Amniotic stem cell (primary cell): Measurements from ENCODE around the gene ANKS1B.
A peak's percentile ranks its signal among the peaks of the same experiment; 100 is the strongest.

Experiments
- DNase-seq: peaks from one replicate; lab custom pipeline; 2025; lab: John Stamatoyannopoulos, UW

ANKS1B gene

DNA sequence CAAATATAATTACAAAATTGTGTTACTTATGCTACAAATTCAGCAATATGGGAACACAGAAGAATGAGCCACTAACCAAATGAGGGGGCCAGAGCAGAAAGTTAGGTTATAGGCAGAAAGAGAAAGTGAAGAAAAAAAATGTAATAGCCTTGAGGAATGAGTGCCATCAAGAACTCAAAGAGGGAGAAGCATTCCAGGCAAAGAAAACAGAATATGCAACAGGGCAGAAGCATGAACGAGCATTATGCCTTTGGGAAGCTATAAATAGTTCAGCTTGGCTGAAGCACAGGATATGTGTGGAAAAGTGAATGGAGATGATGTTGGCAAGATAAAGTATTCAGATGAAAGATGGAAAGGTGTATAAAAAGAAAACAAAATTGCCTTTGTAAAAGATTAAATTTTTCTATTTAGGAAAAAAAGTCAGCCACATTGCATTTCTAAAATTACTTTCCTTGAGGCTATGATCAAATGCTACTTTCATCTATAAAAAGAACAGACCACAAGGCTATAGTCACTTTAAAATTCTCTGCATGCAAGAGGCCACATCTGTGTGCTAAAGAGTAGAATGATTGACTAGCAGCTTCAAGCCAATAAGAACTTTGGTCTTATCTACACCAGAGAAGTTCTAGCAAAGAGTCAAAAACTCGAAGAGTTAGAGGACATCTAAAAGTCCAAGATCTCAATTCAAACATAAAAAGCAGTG, 530.7 kb downstream of the ANKS1B start:
- no peak for DNase-seq

DNA sequence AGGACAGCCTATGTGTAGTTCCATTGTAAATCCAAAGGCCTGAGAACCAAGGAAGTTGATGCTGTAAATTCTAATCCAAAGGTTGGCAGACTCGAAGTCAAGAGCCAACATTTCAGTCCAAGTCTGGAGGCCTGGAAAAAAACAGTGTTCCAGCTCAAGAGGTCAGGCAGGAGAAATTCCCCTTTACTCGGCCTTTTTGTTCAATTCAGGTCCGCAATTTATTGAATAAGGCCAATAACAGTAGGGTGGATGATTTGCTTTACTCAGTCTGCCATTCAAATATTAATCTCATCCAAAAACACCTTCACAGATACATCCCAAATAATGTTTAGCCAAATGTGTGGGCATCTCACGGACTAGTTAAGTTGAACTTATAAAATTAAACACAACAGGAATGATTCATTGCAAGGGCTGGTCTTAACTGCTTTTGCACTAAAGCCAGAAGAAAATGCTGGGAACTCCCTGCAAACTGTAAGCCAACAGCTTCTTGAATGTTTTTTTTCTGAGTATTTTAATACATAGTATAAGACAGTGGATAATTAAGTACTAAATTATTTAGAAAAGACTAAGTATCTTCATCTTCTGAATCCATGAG, 534.6 kb downstream of the ANKS1B start:
- no peak for DNase-seq

DNA sequence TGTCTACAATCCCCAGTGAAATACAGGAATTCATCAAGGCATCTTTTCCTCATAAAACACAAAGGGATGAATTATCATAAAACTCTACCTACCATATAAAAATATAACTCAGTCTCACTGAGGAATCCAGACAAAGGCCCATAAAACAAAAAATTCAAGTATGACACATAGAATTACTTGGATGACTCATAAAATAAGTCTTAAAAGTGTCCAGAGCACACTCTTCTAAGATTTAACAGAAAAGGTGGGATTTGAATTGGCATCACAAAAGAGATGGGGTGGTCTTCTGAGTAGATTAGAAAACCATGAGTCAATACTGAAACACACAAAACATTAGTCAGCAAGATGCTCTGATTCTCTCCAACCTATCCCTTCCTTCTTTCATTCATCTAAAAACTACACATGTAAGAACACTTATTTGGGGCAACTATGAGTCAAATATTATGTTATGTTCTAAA, 539.8 kb downstream of the ANKS1B start:
- no peak for DNase-seq

DNA sequence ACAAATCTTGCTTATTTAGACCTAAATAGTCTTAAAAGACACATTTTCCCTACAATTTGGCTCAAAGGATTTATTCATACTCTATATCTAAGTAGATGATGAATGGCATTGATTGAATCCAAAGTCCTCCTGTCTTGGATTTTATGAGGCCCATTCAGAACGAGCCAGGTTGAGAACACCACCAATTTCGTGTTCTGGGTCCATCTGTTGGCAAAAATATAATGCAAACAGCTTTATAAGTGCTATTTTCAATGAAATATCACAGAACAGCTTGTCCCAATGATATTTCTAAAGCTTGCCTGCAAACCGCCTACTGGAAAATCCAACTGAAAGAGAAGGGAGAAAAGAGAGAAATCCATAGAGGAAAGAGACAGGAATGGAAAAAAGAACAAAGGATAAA, 542.0 kb downstream of the ANKS1B start:
- DNase-seq, result no peak

DNA sequence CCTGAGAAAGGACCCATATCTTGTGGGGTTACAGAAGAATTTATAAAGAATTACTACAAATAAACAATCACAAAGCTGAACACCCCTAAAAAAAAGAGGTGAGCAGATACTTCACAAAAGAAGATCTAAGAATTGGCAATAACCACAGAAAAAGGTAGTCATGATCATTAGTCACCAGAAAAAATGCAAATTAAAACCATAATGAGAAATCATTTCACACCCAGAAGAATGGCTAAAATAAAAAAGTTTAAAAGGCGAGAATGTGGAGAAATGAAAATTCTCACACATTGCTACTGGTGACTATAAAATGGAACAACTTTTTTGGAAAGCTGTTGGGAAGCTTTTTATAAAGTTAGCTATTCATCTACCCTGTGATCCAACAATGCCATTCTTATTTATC, 545.3 kb downstream of the ANKS1B start:
- no peak for DNase-seq

DNA sequence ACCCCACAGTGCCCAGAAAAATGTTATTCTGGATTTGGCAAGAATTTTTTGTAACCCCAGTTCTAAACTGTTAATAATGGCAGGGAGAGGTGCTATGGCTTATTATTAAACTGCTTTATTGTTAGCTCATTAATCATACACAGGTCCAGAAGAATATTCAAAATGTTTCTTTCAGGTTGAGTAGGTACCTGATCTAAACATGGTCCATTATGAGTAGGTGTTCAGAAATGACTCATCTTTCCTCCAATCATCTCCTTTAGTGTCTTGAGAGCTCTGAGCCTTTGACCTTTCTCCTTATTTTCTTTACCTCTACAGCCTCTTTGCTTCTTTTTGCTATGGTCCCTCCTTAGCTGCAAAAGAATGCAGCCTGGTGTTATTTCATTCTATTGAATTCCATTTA, 548.2 kb downstream of the ANKS1B start:
- no peak for DNase-seq

DNA sequence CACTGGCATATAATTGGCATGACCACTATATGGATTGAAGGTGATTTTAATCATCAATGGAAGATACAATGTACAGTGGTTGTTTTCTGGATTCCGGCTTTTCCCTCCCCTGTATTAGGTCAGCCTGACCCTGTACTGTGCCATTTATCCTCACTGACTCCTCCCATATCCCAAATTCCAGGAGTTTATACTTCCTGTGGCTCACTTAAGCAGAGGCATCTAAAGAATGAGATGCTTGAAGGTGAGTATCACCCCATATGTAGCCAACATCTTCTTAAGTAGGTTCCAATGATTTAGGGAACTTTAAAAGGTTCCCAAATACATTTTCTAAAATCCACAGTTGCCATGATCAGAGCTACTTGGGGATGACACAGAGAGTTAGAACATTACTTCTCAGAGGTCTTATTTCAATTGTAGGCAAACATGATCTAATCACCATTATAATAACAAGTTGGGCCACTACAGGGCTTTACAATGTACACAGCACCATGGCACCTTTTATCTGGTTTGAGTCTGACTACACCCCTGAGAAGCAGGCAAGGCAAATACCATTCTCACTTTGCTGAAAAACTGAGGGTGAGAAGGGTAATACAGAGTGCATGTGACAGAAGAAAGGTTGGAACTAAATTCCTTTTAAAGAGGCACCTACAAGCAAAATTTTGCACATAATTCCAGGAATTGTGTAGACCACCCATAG, 549.5 kb downstream of the ANKS1B start:
- DNase-seq, result no peak

DNA sequence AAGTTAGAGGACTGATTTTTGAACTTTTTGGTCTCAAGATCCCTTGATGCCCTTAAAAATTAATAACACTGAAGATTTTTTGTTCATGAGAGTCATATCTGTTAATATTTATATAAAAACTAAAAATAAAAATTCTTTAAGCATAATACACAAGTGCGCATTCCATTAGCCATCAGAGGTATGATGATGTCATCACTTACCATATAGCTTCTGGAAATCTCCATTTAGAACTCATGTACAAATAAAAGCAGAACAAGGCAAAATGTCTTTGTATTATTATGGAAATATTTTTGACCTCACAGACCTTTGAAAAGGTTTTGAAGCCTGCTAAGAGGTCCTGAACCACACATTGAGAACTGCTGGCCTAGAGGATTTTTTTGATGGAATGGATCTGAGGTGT, 551.6 kb downstream of the ANKS1B start:
- no peak for DNase-seq

DNA sequence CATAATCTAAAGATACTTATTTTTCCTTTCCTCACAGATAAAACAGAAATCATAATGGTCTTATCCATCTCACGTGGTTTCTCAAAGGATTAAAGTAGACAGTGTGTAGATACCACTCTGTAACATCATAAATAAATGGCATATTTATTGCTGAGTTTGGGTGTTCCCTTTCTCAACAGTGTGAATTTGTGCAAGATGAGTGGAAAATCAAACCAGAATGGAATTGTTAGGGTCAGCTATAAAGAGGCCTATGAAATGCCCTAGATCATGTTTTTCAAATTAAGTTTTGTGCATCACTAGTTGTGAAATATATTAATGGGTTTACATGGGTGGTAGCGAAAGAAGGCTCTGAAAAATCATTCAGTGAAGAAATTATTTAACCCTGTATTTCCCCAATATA, 553.5 kb downstream of the ANKS1B start:
- DNase-seq, result no peak

DNA sequence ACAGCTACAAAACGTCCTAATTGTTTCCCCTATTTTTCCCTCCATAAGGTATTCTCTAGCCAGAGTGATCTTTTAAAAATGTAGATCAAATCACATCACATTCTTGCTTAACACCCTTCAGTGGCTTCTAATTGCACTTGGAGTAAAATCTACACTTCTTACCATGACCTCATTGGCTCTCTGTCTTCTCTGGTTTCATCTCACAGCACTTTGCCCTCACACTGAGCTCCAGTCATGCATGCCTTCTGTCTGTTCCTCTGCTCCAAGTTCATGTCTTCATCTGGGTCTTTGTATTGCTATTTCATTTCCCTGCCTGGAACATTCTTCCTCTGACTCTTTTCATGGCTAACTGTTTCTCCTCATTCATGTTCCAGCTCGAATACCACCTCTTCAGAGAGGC, 557.6 kb downstream of the ANKS1B start:
- DNase-seq, result no peak

DNA sequence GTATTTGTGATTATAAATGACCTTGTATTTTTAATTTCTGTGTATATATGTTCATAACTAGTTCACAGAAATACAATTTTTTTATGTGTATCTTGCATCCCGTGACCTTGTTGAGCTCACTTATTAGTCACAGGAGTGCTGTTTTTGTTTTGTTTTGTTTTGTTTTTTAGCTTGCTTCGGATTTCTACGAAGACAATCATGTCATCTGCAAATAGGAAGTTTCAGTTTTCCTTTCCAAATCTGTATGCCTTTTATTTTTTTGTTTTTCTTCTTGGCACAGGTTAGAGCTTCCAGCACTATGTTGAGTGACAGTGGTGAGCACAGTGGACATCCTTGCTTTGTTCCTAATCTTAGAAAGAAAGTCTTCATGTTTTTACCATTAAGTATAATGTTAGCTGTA, 566.4 kb downstream of the ANKS1B start:
- no peak for DNase-seq

DNA sequence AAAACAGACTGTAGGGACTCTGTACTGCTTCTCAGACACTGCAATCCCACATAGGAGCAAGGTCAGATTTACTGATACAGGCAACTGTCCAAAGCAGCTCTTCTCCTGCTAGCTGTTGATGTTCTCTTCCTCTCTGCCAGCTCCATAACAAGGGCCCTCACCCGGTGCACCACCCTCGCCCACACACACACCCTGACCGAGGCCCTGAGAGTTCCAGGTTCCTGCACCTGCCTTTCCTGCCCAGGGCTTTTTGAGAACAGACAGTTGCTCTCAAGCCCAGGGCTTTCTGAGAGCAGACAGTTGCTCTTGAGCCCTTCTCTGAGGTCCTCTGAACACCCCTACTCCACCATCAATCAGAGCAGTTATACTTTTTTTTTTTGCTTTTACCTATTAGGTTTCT, 571.0 kb downstream of the ANKS1B start:
- DNase-seq, result no peak

DNA sequence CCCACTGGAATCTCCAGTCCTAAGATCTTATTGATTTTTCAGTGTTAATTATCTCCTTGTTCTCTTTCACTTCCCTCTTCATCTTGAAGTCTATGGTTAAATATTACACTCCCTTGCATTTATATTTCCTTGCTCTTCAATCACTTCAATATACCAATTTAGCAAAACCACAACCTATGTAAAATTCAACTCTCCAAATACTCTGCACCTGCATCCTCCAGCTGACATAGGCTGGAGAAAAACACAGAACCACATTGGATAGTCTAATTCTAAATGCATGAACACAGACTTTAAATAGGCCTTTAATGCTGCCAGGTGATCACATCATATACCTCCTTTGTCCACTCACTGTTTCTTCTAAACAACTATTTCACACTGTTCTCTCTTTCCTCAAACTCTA, 591.0 kb downstream of the ANKS1B start:
- no peak for DNase-seq

DNA sequence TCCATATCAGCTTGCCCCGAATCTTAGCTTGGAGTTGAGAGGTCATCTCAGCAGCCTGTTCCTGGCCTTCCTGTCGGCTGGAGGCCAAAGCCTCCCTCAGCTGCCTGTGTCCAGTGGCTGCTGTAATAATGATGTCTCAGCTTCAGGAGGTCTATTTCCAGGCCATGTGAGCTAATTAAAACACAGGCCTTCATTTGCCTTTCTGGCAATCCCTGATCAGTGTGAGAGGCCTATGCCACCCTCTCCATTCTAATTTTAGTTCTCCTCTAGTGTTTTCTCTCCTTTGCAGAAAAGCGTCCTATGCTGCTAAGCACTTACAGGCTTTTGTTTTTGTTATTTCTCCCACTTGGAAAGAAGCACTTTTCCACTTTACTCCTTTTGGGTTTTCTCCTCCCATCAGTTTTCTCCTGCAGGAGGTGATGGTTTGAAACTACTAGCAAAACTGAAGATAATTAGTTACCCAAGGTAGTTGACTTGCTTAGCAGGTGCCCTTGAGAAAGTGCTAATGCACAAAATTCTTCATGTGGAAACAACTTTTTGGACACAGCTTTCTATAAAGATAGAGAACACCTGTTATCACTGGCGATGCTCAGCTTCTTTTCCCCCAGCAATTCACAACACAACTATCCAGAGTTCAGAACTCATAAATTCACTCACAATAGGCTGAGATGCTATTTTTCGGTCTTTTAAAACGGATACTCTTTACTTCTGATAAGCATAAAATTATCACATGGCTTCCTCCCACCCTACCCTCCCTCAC, 592.5 kb downstream of the ANKS1B start:
- DNase-seq, result no peak

DNA sequence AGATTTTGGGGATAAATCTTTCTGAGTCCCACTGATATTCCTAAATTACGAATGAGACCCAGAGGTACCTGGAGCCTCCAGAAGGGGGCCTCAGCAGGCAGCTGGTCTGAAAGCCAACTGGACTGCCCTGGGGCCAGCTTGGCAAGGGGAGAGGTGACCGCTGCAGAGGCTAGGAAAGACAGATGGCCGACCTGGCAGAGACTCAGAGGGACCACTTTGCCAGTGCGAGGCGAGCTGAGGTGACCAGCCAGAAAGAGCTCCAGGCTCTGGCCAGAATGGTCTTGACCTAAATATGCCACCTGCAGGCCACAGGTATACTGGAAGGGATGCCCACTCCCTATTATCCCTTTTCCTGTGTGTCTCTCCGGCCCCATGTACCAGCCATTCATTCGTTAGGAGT, 594.0 kb downstream of the ANKS1B start:
- DNase-seq, result no peak

DNA sequence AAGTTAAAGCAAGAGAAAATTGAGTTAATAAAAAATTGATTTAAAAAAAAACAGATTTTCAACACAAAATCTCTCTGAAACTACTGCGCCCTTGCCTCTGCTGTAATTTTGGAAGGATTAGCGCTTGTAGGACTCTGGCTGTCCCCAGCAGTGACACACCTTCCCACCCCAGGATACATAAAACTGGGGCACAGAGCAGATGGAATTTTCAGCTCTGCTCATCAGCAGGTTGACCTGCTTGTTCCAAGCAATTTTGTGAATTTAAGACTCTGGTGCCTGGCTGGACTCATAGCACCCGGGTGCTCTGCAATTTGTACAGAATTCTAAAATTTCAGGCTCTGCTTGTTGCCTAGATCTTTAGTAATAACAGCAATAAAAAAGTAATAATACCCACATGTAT, 595.0 kb downstream of the ANKS1B start:
- no peak for DNase-seq

DNA sequence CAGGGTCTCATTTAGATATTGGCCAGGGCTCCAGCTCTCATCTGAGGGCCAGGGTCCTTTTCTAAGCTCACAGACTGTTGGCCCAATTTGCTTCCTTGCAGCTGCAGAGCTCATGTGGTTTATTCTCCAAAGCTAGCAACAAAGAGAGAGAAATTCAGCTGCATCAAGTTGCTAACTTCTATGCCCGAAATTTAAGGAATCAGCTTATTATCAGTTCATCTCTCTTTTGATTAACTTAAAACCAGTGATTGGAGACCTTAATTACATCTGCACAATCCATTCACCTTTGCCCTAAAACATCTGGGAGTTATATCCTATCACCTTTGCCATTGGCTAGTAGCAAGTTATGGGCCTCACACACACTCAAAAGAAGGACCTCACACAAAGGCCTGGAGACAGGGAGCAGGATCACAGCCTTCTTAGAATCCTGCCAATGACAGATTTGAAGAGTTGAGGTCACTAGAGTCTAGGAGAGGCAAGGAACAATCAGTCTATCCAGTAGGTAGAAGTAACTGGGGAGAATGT, 596.0 kb downstream of the ANKS1B start:
- no peak for DNase-seq

DNA sequence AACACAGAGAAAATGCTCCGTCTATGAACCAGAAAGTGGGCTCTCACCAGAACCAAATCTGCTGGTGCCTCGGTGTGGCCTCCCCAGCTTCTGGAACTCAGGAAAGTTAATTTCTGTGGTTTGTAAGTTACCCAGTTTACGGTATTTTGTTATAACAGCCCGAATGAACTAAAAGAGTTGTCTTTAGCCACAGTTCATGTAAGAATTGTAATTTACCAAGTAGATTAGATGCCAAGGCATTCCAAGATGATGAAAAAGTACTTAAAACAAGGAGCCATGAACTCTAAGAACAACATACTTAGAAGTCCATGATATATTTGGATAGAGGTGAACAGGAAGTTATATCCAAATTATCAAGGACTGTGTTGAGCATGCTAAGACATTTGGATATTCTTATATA, 597.1 kb downstream of the ANKS1B start:
- no peak for DNase-seq

DNA sequence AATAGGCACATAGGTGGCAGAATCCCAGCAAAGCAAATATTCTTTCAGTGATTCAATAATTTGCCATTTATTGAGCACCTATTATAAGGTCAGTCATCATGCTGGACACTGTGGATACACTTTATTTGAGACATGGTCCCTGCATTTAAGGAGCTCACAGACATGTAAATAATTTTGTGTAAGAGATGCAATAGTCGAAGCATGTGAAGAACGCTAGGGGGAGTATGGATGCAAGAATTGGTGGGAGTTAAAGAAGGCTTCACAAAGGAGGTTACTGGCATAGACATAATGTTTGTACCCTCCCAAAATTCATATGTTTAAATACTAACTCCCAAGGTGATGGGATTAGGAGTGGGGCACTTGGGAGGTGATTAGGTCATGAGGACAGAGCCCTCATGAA, 597.8 kb downstream of the ANKS1B start:
- DNase-seq, result peak; percentile 53

DNA sequence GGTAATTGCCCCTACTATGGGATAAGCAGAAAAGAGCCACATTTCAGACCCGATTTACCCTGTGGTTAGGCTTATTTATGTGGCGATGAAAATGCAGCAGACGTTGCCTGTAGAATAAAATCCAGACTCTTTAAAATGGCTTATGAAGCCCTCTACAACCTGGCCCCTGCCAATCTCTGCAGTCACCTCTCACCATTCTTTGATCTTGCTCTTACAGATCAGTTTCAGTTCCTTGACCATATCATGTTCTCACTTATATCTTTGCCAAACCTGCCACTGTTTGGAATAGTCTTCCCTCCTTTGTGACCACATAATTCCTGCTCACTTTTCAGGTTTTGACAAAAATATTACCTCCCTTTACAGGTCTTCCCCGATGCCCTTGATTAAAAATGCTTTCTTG, 601.5 kb downstream of the ANKS1B start:
- DNase-seq, result no peak

DNA sequence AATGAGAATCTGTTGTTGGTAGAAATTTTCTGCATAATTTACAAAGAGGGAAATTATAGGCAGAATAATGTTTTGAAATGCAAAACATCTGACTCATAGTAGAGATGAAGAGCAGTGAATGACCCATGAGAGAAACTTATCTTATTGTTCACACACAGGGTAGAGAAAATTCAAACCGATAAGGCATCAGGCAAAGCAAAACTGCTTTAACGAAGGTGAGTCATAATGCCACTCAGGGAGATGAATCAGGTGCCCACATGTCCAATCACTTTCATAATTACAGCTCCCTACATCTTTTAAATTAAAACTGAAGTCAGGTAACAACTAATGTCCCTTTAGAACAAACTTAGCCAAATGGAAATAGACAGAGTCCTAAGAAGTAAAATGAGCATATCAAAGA, 602.7 kb downstream of the ANKS1B start:
- DNase-seq, result no peak

DNA sequence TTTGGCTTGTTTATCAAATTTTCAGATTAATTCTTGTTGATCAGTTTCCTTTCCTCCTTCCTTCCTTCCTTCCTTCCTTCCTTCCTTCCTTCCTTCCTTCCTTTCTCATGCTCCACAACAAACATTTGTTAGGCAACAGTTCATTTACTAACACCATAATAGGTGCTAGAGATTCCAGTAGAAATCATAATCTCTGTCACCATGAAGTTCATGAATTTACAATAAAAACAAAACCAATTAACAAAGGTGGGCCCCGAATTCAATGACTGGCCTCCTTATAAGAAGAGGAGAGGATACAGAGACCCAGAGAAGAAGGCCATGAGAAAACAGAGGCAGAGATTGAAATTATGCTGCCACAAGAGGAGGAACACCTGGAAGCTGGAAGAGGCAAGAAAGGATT, 604.0 kb downstream of the ANKS1B start:
- no peak for DNase-seq

DNA sequence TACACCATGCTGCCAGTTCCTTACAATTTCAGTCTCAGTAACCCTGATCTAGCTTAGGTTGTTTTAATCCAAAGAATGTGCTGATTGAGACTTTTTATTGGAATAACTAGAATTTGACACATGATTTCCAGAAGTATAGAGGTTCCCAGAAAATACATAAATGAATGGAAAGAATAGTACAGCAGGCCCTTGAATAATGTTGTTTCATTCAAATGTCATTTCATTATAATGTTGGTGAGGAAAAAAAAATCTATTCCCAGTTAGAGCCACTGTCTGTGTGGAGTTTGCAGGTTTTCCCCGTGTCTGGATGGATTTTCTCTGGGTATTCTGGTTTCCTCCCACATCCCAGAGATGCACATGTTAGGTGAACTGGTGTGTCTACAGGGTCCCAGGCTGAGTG, 610.7 kb downstream of the ANKS1B start:
- no peak for DNase-seq
